Measurements from ENCODE around the gene MYL7. TPM values are rescaled to one million over a fixed set of nuclear protein-coding genes. Genes with fewer than 3 reads are reported as not detected.

Gene MYL7
- polyA plus RNA-seq, 1 of the 3 experiments (the other 2 are of a cell fraction): not detected

GRCh38 chr7:44140341-44140740 lies 791 bp downstream of the MYL7 start:
- Histone ChIP-seq H3K9me3 (no peaks in the 10 kb centered on the region), H2AFZ (ENCODE audit: low read depth) (no peak overlapping the region), H3K4me3 (ENCODE audit: low read depth in 2 of 2, low read length in 1 of 2) (no peak overlapping the region), H3K4me1 (ENCODE audit: control insufficient read depth in 1 of 2, insufficient read depth in 2 of 2, low read depth in 1 of 2, low read length in 1 of 2) (peaks cover 0 to 15% of the 10 kb centered on the region in 2 experiments; a peak in 1 of 4 replicates), H3K27me3 (ENCODE audit: insufficient read depth) (no peaks in the 10 kb centered on the region), H3K27ac (ENCODE audit: low read depth in 2 of 2, low read length in 1 of 2) (no peak overlapping the region), H3K4me2 (no peak overlapping the region), H3F3A (replicated peaks; ENCODE audit: insufficient read depth) (peaks cover 8% of the 10 kb centered on the region), H3K9ac (no peak overlapping the region), H3K9me2 (no peaks in the 10 kb centered on the region), H3K79me2 (ENCODE audit: insufficient read depth) (no peaks in the 10 kb centered on the region), H3K36me3 (replicated peaks in 1 of 2; ENCODE audit: control insufficient read depth in 1 of 2, insufficient read depth in 2 of 2, low read length in 1 of 2) (no peaks in the 10 kb centered on the region), H4K20me1 (ENCODE audit: insufficient read depth) (no peaks in the 10 kb centered on the region)
- ChIA-PET POLR2A (interaction anchor here (1.5 kb wide), 1 partner anchor 17 kb away, joined by 4 read pairs; the partner anchor contains the start of gene POLD2), CTCF (interaction anchor here (1.2 to 1.4 kb wide), 2 partner anchors 9 to 16 kb away, joined by 4 read pairs; no protein-coding TSS in a partner anchor)
- TF ChIP-seq, protein P1, sequence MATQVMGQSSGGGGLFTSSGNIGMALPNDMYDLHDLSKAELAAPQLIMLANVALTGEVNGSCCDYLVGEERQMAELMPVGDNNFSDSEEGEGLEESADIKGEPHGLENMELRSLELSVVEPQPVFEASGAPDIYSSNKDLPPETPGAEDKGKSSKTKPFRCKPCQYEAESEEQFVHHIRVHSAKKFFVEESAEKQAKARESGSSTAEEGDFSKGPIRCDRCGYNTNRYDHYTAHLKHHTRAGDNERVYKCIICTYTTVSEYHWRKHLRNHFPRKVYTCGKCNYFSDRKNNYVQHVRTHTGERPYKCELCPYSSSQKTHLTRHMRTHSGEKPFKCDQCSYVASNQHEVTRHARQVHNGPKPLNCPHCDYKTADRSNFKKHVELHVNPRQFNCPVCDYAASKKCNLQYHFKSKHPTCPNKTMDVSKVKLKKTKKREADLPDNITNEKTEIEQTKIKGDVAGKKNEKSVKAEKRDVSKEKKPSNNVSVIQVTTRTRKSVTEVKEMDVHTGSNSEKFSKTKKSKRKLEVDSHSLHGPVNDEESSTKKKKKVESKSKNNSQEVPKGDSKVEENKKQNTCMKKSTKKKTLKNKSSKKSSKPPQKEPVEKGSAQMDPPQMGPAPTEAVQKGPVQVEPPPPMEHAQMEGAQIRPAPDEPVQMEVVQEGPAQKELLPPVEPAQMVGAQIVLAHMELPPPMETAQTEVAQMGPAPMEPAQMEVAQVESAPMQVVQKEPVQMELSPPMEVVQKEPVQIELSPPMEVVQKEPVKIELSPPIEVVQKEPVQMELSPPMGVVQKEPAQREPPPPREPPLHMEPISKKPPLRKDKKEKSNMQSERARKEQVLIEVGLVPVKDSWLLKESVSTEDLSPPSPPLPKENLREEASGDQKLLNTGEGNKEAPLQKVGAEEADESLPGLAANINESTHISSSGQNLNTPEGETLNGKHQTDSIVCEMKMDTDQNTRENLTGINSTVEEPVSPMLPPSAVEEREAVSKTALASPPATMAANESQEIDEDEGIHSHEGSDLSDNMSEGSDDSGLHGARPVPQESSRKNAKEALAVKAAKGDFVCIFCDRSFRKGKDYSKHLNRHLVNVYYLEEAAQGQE (IDR thresholded peaks at IDR 0.05; ENCODE audit: low read depth, low read length): no peak
- TF ChIP-seq EP300 (IDR thresholded peaks at IDR 0.05; ENCODE audit: borderline replicate concordance in 1 of 2, low read depth in 1 of 2, low read length in 1 of 2) (no peak), EZH2phosphoT487 (IDR thresholded peaks at IDR 0.05; ENCODE audit: borderline replicate concordance, low read depth) (no peak), FOXJ3 (CRISPR knock-in tag; IDR thresholded peaks at IDR 0.05) (no peak), RAD21 (IDR thresholded peaks at IDR 0.05; ENCODE audit: low read length) (no peak), MEF2A (IDR thresholded peaks at IDR 0.05; ENCODE audit: borderline replicate concordance, low read depth) (no peak), TEAD4 (IDR thresholded peaks at IDR 0.05; ENCODE audit: borderline replicate concordance, insufficient read depth) (no peak), MXI1 (IDR thresholded peaks at IDR 0.05; ENCODE audit: low read depth, low read length) (no peak), USF1 (IDR thresholded peaks at IDR 0.05; ENCODE audit: borderline replicate concordance, low read depth) (no peak), FOXM1 (IDR thresholded peaks at IDR 0.05; ENCODE audit: low read depth) (no peak), YY1 (IDR thresholded peaks at IDR 0.05; ENCODE audit: low read depth) (no peak), SIN3A (IDR thresholded peaks at IDR 0.05; ENCODE audit: borderline replicate concordance, low read depth, low read length) (no peak), NFIC (IDR thresholded peaks at IDR 0.05; ENCODE audit: borderline replicate concordance) (no peak), MAX (IDR thresholded peaks at IDR 0.05; ENCODE audit: low read depth) (no peak)
- TF ChIP-seq, protein P2, sequence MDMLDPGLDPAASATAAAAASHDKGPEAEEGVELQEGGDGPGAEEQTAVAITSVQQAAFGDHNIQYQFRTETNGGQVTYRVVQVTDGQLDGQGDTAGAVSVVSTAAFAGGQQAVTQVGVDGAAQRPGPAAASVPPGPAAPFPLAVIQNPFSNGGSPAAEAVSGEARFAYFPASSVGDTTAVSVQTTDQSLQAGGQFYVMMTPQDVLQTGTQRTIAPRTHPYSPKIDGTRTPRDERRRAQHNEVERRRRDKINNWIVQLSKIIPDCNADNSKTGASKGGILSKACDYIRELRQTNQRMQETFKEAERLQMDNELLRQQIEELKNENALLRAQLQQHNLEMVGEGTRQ (IDR thresholded peaks at IDR 0.05; ENCODE audit: borderline replicate concordance, low read depth, low read length): no peak
- WGBS (ENCODE audit: low lambda C conversion rate): 70% methylated on average over 10 of the region's 10 CpGs
- DNase-seq: no peak
